ENCODE results near the gene EPSTI1. TPM values are rescaled to one million over a fixed set of nuclear protein-coding genes. Genes with fewer than 3 reads are reported as not detected.

Gene EPSTI1
- total RNA-seq, 1 donor = 30.8 TPM

DNA sequence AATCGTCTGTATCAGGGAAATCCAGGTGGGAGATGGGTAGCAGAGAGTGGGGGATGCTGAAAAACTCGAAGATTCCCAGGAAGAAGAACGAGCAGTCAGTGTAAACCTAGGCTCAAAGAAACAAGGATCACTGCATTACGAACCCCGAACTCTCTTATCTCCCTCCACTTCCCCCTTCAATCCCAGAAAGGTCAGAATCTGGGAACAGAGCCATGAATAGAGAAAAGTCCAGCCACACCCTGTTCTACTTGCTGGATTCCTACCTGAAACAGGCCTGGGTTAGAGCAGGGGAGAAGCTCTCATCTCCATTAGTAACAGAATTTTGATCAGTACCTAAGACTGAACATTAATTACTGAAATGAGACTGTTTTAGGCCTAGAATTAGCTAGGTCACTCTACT lies 24.4 kb downstream of the EPSTI1 start:
- no peaks in the 10 kb centered on the region for H3K27me3 ChIP-seq (ENCODE audit: insufficient read depth, low read length)
- H3K79me2 ChIP-seq (ENCODE audit: insufficient read depth, low read length) = no peaks in the 10 kb centered on the region
- no peak overlapping the region for H3K4me2 ChIP-seq (ENCODE audit: insufficient read depth, low read length)
- H3K36me3 ChIP-seq (ENCODE audit: insufficient read depth, low read length) = no peaks in the 10 kb centered on the region
- H3K9me3 ChIP-seq (ENCODE audit: low read depth, low read length) = no peaks in the 10 kb centered on the region
- no peak for DNase-seq (ENCODE audit: insufficient read length, low spot score, missing footprints)
- H3K4me1 ChIP-seq (ENCODE audit: insufficient read depth, low read length) = peaks cover 22% of the 10 kb centered on the region
- no peak for TF ChIP-seq CTCF (IDR thresholded peaks at IDR 0.05; ENCODE audit: extremely low read depth, low read depth, low read length)
- no peak overlapping the region for H3K27ac ChIP-seq (ENCODE audit: low read depth, low read length)
- H3K4me3 ChIP-seq (ENCODE audit: insufficient read depth, low read length) = no peak overlapping the region
- H2AFZ ChIP-seq (ENCODE audit: low read length) = no peak overlapping the region
- H4K20me1 ChIP-seq (ENCODE audit: insufficient read depth, low read length) = no peaks in the 10 kb centered on the region

GRCh38 chr13:42965281-42965680 lies 26.8 kb downstream of the EPSTI1 start:
- Histone ChIP-seq H3K4me3 (ENCODE audit: insufficient read depth, low read length) (no peak overlapping the region), H3K9me3 (ENCODE audit: low read depth, low read length) (no peaks in the 10 kb centered on the region), H3K36me3 (ENCODE audit: insufficient read depth, low read length) (peaks cover 3% of the 10 kb centered on the region), H2AFZ (ENCODE audit: low read length) (no peak overlapping the region), H3K27me3 (ENCODE audit: insufficient read depth, low read length) (no peaks in the 10 kb centered on the region), H3K4me2 (ENCODE audit: insufficient read depth, low read length) (no peak overlapping the region), H3K27ac (ENCODE audit: low read depth, low read length) (no peak overlapping the region), H3K4me1 (ENCODE audit: insufficient read depth, low read length) (peaks cover 4% of the 10 kb centered on the region), H4K20me1 (ENCODE audit: insufficient read depth, low read length) (no peaks in the 10 kb centered on the region), H3K79me2 (ENCODE audit: insufficient read depth, low read length) (no peaks in the 10 kb centered on the region)
- DNase-seq (ENCODE audit: insufficient read length, low spot score, missing footprints) = no peak
- no peak for TF ChIP-seq CTCF (IDR thresholded peaks at IDR 0.05; ENCODE audit: extremely low read depth, low read depth, low read length)

GRCh38 chr13:42964761-42965161 lies 27.3 kb downstream of the EPSTI1 start:
- no peaks in the 10 kb centered on the region for H3K79me2 ChIP-seq (ENCODE audit: insufficient read depth, low read length)
- no peaks in the 10 kb centered on the region for H4K20me1 ChIP-seq (ENCODE audit: insufficient read depth, low read length)
- peaks cover 3% of the 10 kb centered on the region for H3K36me3 ChIP-seq (ENCODE audit: insufficient read depth, low read length)
- DNase-seq (ENCODE audit: insufficient read length, low spot score, missing footprints) = no peak
- TF ChIP-seq CTCF (IDR thresholded peaks at IDR 0.05; ENCODE audit: extremely low read depth, low read depth, low read length) = no peak
- H2AFZ ChIP-seq (ENCODE audit: low read length) = no peak overlapping the region
- H3K27ac ChIP-seq (ENCODE audit: low read depth, low read length) = no peak overlapping the region
- no peak overlapping the region for H3K4me2 ChIP-seq (ENCODE audit: insufficient read depth, low read length)
- peaks cover 4% of the 10 kb centered on the region for H3K4me1 ChIP-seq (ENCODE audit: insufficient read depth, low read length)
- H3K9me3 ChIP-seq (ENCODE audit: low read depth, low read length) = no peaks in the 10 kb centered on the region
- no peaks in the 10 kb centered on the region for H3K27me3 ChIP-seq (ENCODE audit: insufficient read depth, low read length)
- H3K4me3 ChIP-seq (ENCODE audit: insufficient read depth, low read length) = no peak overlapping the region

- Histone ChIP-seq H3K27ac (ENCODE audit: low read depth, low read length) (no peak overlapping the region), H3K79me2 (ENCODE audit: insufficient read depth, low read length) (no peaks in the 10 kb centered on the region), H3K9me3 (ENCODE audit: low read depth, low read length) (no peaks in the 10 kb centered on the region), H2AFZ (ENCODE audit: low read length) (no peak overlapping the region), H3K4me1 (ENCODE audit: insufficient read depth, low read length) (no peaks in the 10 kb centered on the region), H3K27me3 (ENCODE audit: insufficient read depth, low read length) (no peaks in the 10 kb centered on the region), H3K4me2 (ENCODE audit: insufficient read depth, low read length) (no peak overlapping the region), H4K20me1 (ENCODE audit: insufficient read depth, low read length) (no peaks in the 10 kb centered on the region), H3K36me3 (ENCODE audit: insufficient read depth, low read length) (peaks cover 3% of the 10 kb centered on the region), H3K4me3 (ENCODE audit: insufficient read depth, low read length) (no peak overlapping the region)
- no peak for TF ChIP-seq CTCF (IDR thresholded peaks at IDR 0.05; ENCODE audit: extremely low read depth, low read depth, low read length)
- no peak for DNase-seq (ENCODE audit: insufficient read length, low spot score, missing footprints)
These were observed 32.4 kb downstream of the EPSTI1 start for GRCh38 chr13:42959615-42960014.
